DND-41 (cell line): ENCODE results near the gene SCN5A.

Experiments
- ATAC-seq: fragments of 200-7000 bp; cut with Tn5 transposase; 3 replicates; pipeline ENCODE4 v1.9.1; 2021; ENCODE audit warnings: low read depth; ENCODE audit not compliant: insufficient read depth
- DNase-seq: peaks from one replicate; pipeline ENCODE4 v3.0.0-alpha.2; 2020
- H2AFZ ChIP-seq: 2 replicates; pipeline ENCODE4 v1.6.0; 2012; ENCODE audit warnings: low read depth, low read length
- H3K27ac ChIP-seq: 2 replicates; pipeline ENCODE4 v1.5.1; 2012; ENCODE audit warnings: low read length, inconsistent platforms
- H3K27me3 ChIP-seq: fragments of 200-600 bp; sonication (generic); 2 replicates; pipeline ENCODE4 v1.6.0; 2012; ENCODE audit warnings: low read length, mild to moderate bottlenecking, inconsistent platforms; ENCODE audit not compliant: insufficient read depth, poor library complexity
- H3K36me3 ChIP-seq: 2 replicates; pipeline ENCODE4 v1.5.1; 2012; ENCODE audit warnings: low read length, inconsistent platforms; ENCODE audit not compliant: insufficient read depth
- H3K4me1 ChIP-seq: 2 replicates; pipeline ENCODE4 v1.5.1; 2012; ENCODE audit warnings: mild to moderate bottlenecking, low read length; ENCODE audit not compliant: insufficient read depth
- H3K4me2 ChIP-seq: 2 replicates; pipeline ENCODE4 v1.6.0; 2012; ENCODE audit warnings: mild to moderate bottlenecking, moderate library complexity, low read length, inconsistent platforms; ENCODE audit not compliant: insufficient read depth
- H3K4me3 ChIP-seq, 2 experiments: fragments of 200-600 bp in 1 of 2; shearing (Covaris generic) in 1 of 2; 2 replicates each; pipeline ENCODE4 v1.5.1; 2012 to 2016; ENCODE audit warnings: inconsistent platforms in 2 of 2, low read length in 2 of 2, mild to moderate bottlenecking in 2 of 2, low read depth in 1 of 2, moderate library complexity in 1 of 2
- H3K79me2 ChIP-seq: 2 replicates; pipeline ENCODE4 v1.6.0; 2012; ENCODE audit warnings: low read length, inconsistent platforms; ENCODE audit not compliant: insufficient read depth
- H3K9ac ChIP-seq: 2 replicates; pipeline ENCODE4 v1.6.0; 2012; ENCODE audit warnings: low read depth, mild to moderate bottlenecking, inconsistent platforms, low read length, moderate library complexity
- H3K9me3 ChIP-seq: 2 replicates; pipeline ENCODE4 v1.5.1; 2012; ENCODE audit warnings: low read length, moderate library complexity, mild to moderate bottlenecking, inconsistent platforms; ENCODE audit not compliant: insufficient read depth, severe bottlenecking
- H4K20me1 ChIP-seq: 2 replicates; pipeline ENCODE4 v1.6.0; 2012; ENCODE audit warnings: low read length; ENCODE audit not compliant: insufficient read depth
- EZH2 ChIP-seq: IDR thresholded peaks from 3 replicates; pipeline ENCODE4 v1.6.1; 2012; ENCODE audit warnings: borderline replicate concordance, low read depth, mild to moderate bottlenecking, moderate library complexity, low read length, inconsistent platforms; ENCODE audit not compliant: severe bottlenecking
- TF ChIP-seq, protein P1 (sequence below): IDR thresholded peaks from 2 replicates; pipeline ENCODE4 v1.5.1; 2012; ENCODE audit warnings: borderline replicate concordance, low read length, moderate library complexity, mild to moderate bottlenecking; ENCODE audit not compliant: poor library complexity, severe bottlenecking; ENCODE audit errors: extremely low read depth

The SCN5A gene

DNA sequence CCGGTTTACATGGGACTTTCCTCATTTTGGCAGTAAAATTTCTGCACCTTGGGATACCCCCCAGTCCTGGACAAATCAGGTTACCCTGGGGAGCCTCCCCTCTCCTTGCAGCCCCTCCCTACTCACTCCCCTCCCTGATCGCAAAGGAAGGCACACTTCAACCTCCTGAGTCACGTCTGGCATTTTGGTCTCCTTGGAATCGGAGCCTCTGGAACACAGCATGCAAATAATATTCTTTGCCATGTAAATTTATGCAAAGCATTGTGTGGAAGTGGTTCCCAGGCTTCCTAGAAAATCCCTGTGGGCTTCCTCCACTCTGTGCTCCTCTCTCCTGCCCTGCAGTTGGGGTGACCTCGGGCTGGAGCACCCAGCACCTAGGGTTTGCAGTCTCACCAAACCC is 11.6 kb downstream of the SCN5A start:
- peaks cover 28% of the 10 kb centered on the region for H3K27me3 ChIP-seq
- no peaks in the 10 kb centered on the region for H3K36me3 ChIP-seq
- no peaks in the 10 kb centered on the region; the same call in 1 of the 2 replicates for H4K20me1 ChIP-seq
- no peak for DNase-seq
- no peaks in the 10 kb centered on the region for H3K79me2 ChIP-seq
- H3K9me3 ChIP-seq, result no peaks in the 10 kb centered on the region
- no peak overlapping the region for H2AFZ ChIP-seq
- no peak overlapping the region for H3K9ac ChIP-seq
- H3K4me2 ChIP-seq, result no peak overlapping the region
- no peak overlapping the region for H3K27ac ChIP-seq
- TF ChIP-seq, protein P1, sequence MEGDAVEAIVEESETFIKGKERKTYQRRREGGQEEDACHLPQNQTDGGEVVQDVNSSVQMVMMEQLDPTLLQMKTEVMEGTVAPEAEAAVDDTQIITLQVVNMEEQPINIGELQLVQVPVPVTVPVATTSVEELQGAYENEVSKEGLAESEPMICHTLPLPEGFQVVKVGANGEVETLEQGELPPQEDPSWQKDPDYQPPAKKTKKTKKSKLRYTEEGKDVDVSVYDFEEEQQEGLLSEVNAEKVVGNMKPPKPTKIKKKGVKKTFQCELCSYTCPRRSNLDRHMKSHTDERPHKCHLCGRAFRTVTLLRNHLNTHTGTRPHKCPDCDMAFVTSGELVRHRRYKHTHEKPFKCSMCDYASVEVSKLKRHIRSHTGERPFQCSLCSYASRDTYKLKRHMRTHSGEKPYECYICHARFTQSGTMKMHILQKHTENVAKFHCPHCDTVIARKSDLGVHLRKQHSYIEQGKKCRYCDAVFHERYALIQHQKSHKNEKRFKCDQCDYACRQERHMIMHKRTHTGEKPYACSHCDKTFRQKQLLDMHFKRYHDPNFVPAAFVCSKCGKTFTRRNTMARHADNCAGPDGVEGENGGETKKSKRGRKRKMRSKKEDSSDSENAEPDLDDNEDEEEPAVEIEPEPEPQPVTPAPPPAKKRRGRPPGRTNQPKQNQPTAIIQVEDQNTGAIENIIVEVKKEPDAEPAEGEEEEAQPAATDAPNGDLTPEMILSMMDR, result no peak
- no peak for TF ChIP-seq EZH2
- no peak overlapping the region for H3K4me3 ChIP-seq
- no peak for ATAC-seq
- H3K4me1 ChIP-seq, result no peaks in the 10 kb centered on the region

GRCh38 chr3:38636881-38637280 is 12.6 kb downstream of the SCN5A start:
- Histone ChIP-seq H2AFZ (no peak overlapping the region), H3K4me2 (no peak overlapping the region)

DNA sequence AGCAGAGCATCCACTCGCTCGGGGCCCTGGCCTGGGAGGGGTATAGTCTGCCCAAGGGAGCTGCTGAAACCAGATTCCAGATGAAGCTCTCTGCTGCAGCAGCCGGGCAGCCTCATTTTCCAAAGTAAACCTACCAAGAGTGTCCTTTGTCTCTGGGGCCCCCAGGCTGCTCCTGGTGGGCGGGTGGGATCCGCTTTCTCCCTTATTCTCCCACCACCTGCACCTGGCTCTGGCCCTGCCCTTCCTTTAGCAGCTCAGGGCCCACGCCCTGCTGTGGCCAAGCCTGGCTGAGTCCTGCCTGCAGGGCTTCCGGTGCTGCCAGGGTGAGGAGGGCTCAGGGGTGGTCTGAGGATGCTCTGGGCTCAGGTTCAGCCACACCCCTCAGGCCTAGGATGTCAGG is 13.0 kb downstream of the SCN5A start:
- TF ChIP-seq EZH2, result no peak
- TF ChIP-seq, protein P1, result no peak
- no peaks in the 10 kb centered on the region for H3K36me3 ChIP-seq
- peaks cover 28% of the 10 kb centered on the region for H3K27me3 ChIP-seq
- H3K79me2 ChIP-seq, result no peaks in the 10 kb centered on the region
- H3K27ac ChIP-seq, result no peak overlapping the region
- H3K4me2 ChIP-seq, result no peak overlapping the region
- H4K20me1 ChIP-seq, result peaks cover 3% of the 10 kb centered on the region
- DNase-seq (no peak), ATAC-seq (no peak)
- no peak overlapping the region for H2AFZ ChIP-seq
- H3K4me1 ChIP-seq, result no peaks in the 10 kb centered on the region
- H3K9me3 ChIP-seq, result no peaks in the 10 kb centered on the region
- no peak overlapping the region for H3K9ac ChIP-seq
- H3K4me3 ChIP-seq, result no peak overlapping the region

More at GRCh38 chr3:38636881-38637280, 12.6 kb downstream of the SCN5A start:
- Histone ChIP-seq H3K27ac (no peak overlapping the region), H3K4me1 (no peaks in the 10 kb centered on the region), H3K79me2 (no peaks in the 10 kb centered on the region), H4K20me1 (no peaks in the 10 kb centered on the region; the same call in none of the 2 replicates), H3K4me3 (no peak overlapping the region), H3K9me3 (no peaks in the 10 kb centered on the region), H3K36me3 (no peaks in the 10 kb centered on the region), H3K27me3 (peaks cover 28% of the 10 kb centered on the region), H3K9ac (no peak overlapping the region)
- no peak for ATAC-seq
- no peak for DNase-seq
- TF ChIP-seq, protein P1, result no peak
- TF ChIP-seq EZH2, result no peak

DNA sequence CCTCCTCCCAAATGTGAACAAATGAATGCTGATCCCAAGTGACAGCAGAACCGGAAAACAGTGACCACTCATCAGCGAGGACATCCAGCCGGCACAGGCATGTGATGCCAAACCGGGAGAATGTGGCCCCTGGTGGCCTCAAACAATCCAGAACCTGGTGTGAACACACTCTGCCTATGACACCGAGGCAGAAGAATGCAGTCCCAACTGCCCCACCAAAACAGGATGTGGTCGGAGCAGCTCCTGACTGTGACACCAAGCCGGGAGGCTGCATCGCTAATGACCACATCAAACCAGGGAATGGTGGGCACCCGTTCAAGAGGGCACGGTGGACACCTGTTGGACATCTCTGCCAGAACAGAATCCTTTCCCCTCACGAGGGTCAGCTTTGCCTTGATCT is 15.4 kb downstream of the SCN5A start:
- peaks cover 28% of the 10 kb centered on the region for H3K27me3 ChIP-seq
- no peak for TF ChIP-seq EZH2
- TF ChIP-seq, protein P1, result no peak
- peak; percentile 23 for DNase-seq
- peaks cover 3% of the 10 kb centered on the region; the same call in 1 of the 2 replicates for H4K20me1 ChIP-seq
- H3K9me3 ChIP-seq, result no peaks in the 10 kb centered on the region
- no peaks in the 10 kb centered on the region for H3K79me2 ChIP-seq
- H3K4me1 ChIP-seq, result no peaks in the 10 kb centered on the region
- ATAC-seq, result peak; percentile 65
- no peak overlapping the region for H3K4me2 ChIP-seq
- no peak overlapping the region for H3K4me3 ChIP-seq
- no peak overlapping the region for H2AFZ ChIP-seq
- H3K27ac ChIP-seq, result no peak overlapping the region
- no peak overlapping the region for H3K9ac ChIP-seq
- H3K36me3 ChIP-seq, result no peaks in the 10 kb centered on the region
